IMR-90 (cell line): Measurements from ENCODE around the gene CTNNA2. TPM values are rescaled to one million over a fixed set of nuclear protein-coding genes. Genes with fewer than 3 reads are reported as not detected.

Experiments
- ATAC-seq: fragments of 200-7000 bp; cut with Tn5 transposase; 2 replicates; pipeline ENCODE4 v1.9.1; 2020; ENCODE audit warnings: low read depth, mild to moderate bottlenecking, moderate library complexity
- BruUV-seq: library from RNA; stranded (reverse); fragments of 400-500 nt; replicated peaks from 2 replicates; lab custom pipeline; 2021; lab: Mats Ljungman, UMichigan
- CTCF ChIA-PET: fragments of 300-600 bp; formaldehyde crosslinking; extraction: SDS; loops from one replicate; lab custom pipeline; 2021; ENCODE audit warnings: antibody characterized with exemption; lab: Yijun Ruan, JAX
- POLR2A ChIA-PET: fragments of 300-600 bp; sonication (Branson Sonifier 250); formaldehyde crosslinking; loops from one replicate; lab custom pipeline; 2022; ENCODE audit warnings: antibody characterized with exemption; ENCODE audit not compliant: unreplicated experiment; lab: Charles Lee
- DNase-seq: peaks from one replicate; pipeline ENCODE4 v3.0.0; 2013
- H2AFZ ChIP-seq: replicated peaks from 2 replicates; pipeline ENCODE3; 2013; ENCODE audit warnings: low read length, mild to moderate bottlenecking; ENCODE audit not compliant: poor library complexity
- H2AK5ac ChIP-seq: 2 replicates; pipeline ENCODE4 v1.6.1; 2013; ENCODE audit warnings: low read depth, low read length, inconsistent platforms
- H2AK9ac ChIP-seq: replicated peaks from 2 replicates; pipeline ENCODE3; 2013; ENCODE audit warnings: mild to moderate bottlenecking, low read depth, low read length, moderate library complexity; ENCODE audit not compliant: poor library complexity
- H2BK120ac ChIP-seq: 2 replicates; pipeline ENCODE4 v1.6.1; 2013; ENCODE audit warnings: low read depth, low read length, inconsistent platforms
- H2BK15ac ChIP-seq: 3 replicates; pipeline ENCODE4 v1.6.1; 2013; ENCODE audit warnings: low read depth, low read length, inconsistent platforms
- H2BK20ac ChIP-seq: 2 replicates; pipeline ENCODE4 v1.6.1; 2013; ENCODE audit warnings: low read depth, mild to moderate bottlenecking, inconsistent platforms, low read length, moderate library complexity
- H2BK5ac ChIP-seq: 2 replicates; pipeline ENCODE4 v1.6.1; 2013; ENCODE audit warnings: mild to moderate bottlenecking, low read depth, low read length, inconsistent platforms; ENCODE audit not compliant: poor library complexity, severe bottlenecking
- H3K14ac ChIP-seq: replicated peaks from 2 replicates; pipeline ENCODE4 v1.6.1; 2013; ENCODE audit warnings: low read depth, low read length, inconsistent platforms
- H3K18ac ChIP-seq: 2 replicates; pipeline ENCODE4 v1.6.1; 2013; ENCODE audit warnings: low read depth, low read length, control low read depth
- H3K23ac ChIP-seq: 2 replicates; pipeline ENCODE4 v1.6.1; 2013; ENCODE audit warnings: low read depth, low read length, inconsistent platforms
- H3K27ac ChIP-seq: 2 replicates; pipeline ENCODE4 v1.5.1; 2013; ENCODE audit warnings: mild to moderate bottlenecking, control low read depth, low read length; ENCODE audit not compliant: insufficient read depth
- H3K27me3 ChIP-seq: 2 replicates; pipeline ENCODE4 v1.6.1; 2013; ENCODE audit warnings: low read length; ENCODE audit not compliant: control insufficient read depth, insufficient read depth
- H3K36me3 ChIP-seq: 2 replicates; pipeline ENCODE4 v1.6.1; 2013; ENCODE audit warnings: low read length, mixed read lengths; ENCODE audit not compliant: control insufficient read depth, insufficient read depth
- H3K4ac ChIP-seq: 2 replicates; pipeline ENCODE4 v1.6.1; 2013; ENCODE audit warnings: low read depth, low read length, inconsistent platforms
- H3K4me1 ChIP-seq: 2 replicates; pipeline ENCODE4 v1.6.1; 2013; ENCODE audit warnings: low read length, mixed read lengths; ENCODE audit not compliant: control insufficient read depth, insufficient read depth
- H3K4me2 ChIP-seq: 2 replicates; pipeline ENCODE4 v1.6.1; 2013; ENCODE audit warnings: low read depth, mild to moderate bottlenecking, control low read depth, low read length, moderate library complexity
- H3K4me3 ChIP-seq: 2 replicates; pipeline ENCODE4 v1.5.1; 2013; ENCODE audit warnings: low read depth, mild to moderate bottlenecking, control low read depth, low read length, moderate library complexity; ENCODE audit not compliant: insufficient read depth
- H3K56ac ChIP-seq: 2 replicates; pipeline ENCODE4 v1.6.1; 2013; ENCODE audit warnings: low read length, inconsistent platforms; ENCODE audit not compliant: insufficient read depth; ENCODE audit errors: extremely low read depth
- H3K79me1 ChIP-seq, 2 experiments: 2 replicates each; pipeline ENCODE4 v1.6.1; 2013; ENCODE audit warnings: low read length in 2 of 2, inconsistent platforms in 1 of 2, low read depth in 1 of 2
- H3K9ac ChIP-seq: 2 replicates; pipeline ENCODE4 v1.6.1; 2013; ENCODE audit warnings: low read depth, low read length, control low read depth
- H3K9me1 ChIP-seq: 2 replicates; pipeline ENCODE4 v1.6.1; 2013; ENCODE audit warnings: low read length, inconsistent platforms; ENCODE audit not compliant: insufficient read depth
- H3K9me3 ChIP-seq: 2 replicates; pipeline ENCODE4 v1.6.1; 2013; ENCODE audit warnings: low read length; ENCODE audit not compliant: control insufficient read depth, insufficient read depth
- H4K20me1 ChIP-seq: 2 replicates; pipeline ENCODE4 v1.6.1; 2013; ENCODE audit warnings: low read length, inconsistent platforms; ENCODE audit not compliant: insufficient read depth
- H4K5ac ChIP-seq: 2 replicates; pipeline ENCODE4 v1.6.1; 2013; ENCODE audit warnings: mild to moderate bottlenecking, low read depth, low read length, control low read depth
- H4K8ac ChIP-seq, 2 experiments: 2 replicates each; pipeline ENCODE4 v1.6.1; 2013; ENCODE audit warnings: low read depth in 2 of 2, low read length in 2 of 2, control low read depth in 1 of 2, inconsistent platforms in 1 of 2
- H4K91ac ChIP-seq: 2 replicates; pipeline ENCODE4 v1.6.1; 2013; ENCODE audit warnings: low read depth, low read length, inconsistent platforms; ENCODE audit not compliant: insufficient read depth
- CEBPB ChIP-seq: IDR thresholded peaks from 2 replicates; pipeline ENCODE4 v1.6.1; 2012; ENCODE audit warnings: low read depth, low read length, improper control_type of control experiment
- CTCF ChIP-seq: conservative IDR thresholded peaks from 2 replicates; pipeline ENCODE4 v1.5.1; 2012; ENCODE audit warnings: mild to moderate bottlenecking, low read depth, low read length, improper control_type of control experiment
- WGBS, 2 experiments: methylation state at CpG; one replicate each; pipeline versions ENCODE4 v1.1.5 to v1.1.7; 2013; ENCODE audit warnings: missing lambda C conversion rate in 2 of 2; ENCODE audit not compliant: insufficient read length in 1 of 2; ENCODE audit errors: extremely low coverage in 2 of 2; 5-methylcytosine and 5-hydroxymethylcytosine counted together
- dilution Hi-C: fragments of 300-500 bp; cut with HindIII; formaldehyde crosslinking; loops from one replicate; pipeline ENCODE4 v1.14.3; 2018; ENCODE audit warnings: low sequenced_read_pairs; ENCODE audit not compliant: unreplicated experiment
- in situ Hi-C: fragments of 300-500 bp; cut with MboI; formaldehyde crosslinking; loops from 3 replicates; pipeline ENCODE4 v1.14.3; 2019; ENCODE audit warnings: low sequenced_read_pairs, inconsistent platforms, mixed read lengths
- intact Hi-C: fragments of 100-400 bp; cut with micrococcal nuclease; formaldehyde crosslinking; loops from 2 replicates; pipeline ENCODE4 v1.10.0; 2022
- polyA plus RNA-seq, 3 experiments: library from polyadenylated mRNA; depleted of rRNA; stranded (reverse); fragments of >200 nt; gene quantifications; 2 replicates each; pipeline ENCODE4 v1.2.3, GENCODE V29; 2012; ENCODE audit warnings: low replicate concordance in 1 of 3
- total RNA-seq: library from RNA; depleted of rRNA; stranded (reverse); fragments of >200 nt; gene quantifications from 2 replicates; pipeline ENCODE4 v1.2.3, GENCODE V29; 2012

The CTNNA2 gene
- total and polyA plus RNA-seq, 2 of the 4 experiments (the other 2 are of a cell fraction): not detected

GRCh38 chr2:79994161-79994560 lies 481.3 kb downstream of the CTNNA2 start:
- in situ Hi-C loops: no loop called here
- POLR2A ChIA-PET: no interaction called here
- BruUV-seq: no TSS peak

More at GRCh38 chr2:79994161-79994560, 481.3 kb downstream of the CTNNA2 start:
- TF ChIP-seq CEBPB (peak; percentile 86), CTCF (no peak)
- peak overlapping the region; percentile 64; the same call in 1 of the 2 replicates for H4K5ac ChIP-seq
- CTCF ChIA-PET: interaction anchor here (0.6 to 1.4 kb wide), 4 partner anchors 10 to 210 kb away, joined by 3 to 4 read pairs (median 4); no protein-coding TSS in a partner anchor
- no peak overlapping the region for H2BK5ac ChIP-seq
- H2BK15ac ChIP-seq: no peak overlapping the region
- dilution Hi-C loops: no loop called here
- no peak overlapping the region for H3K27ac ChIP-seq
- no peak overlapping the region for H3K23ac ChIP-seq
- no peak overlapping the region for H3K4me3 ChIP-seq
- WGBS, 2 experiments: no CpG with 5 or more reads among the region's 5 CpGs
- intact Hi-C loops: no loop called here
- H3K9ac ChIP-seq: no peak overlapping the region
- no peaks in the 10 kb centered on the region for H3K79me1 ChIP-seq
- H4K8ac ChIP-seq: no peak overlapping the region
- H2AFZ ChIP-seq: no peak overlapping the region
- H2BK20ac ChIP-seq: no peak overlapping the region
- H3K14ac ChIP-seq: no peak overlapping the region
- H4K20me1 ChIP-seq: no peaks in the 10 kb centered on the region
- H3K18ac ChIP-seq: peak overlapping the region; percentile 70; the same call in 1 of the 2 replicates
- H2BK120ac ChIP-seq: no peak overlapping the region
- peak overlapping the region; percentile 13; the same call in 1 of the 2 replicates for H4K91ac ChIP-seq
- H3K36me3 ChIP-seq: no peaks in the 10 kb centered on the region
- DNase-seq: peak; percentile 13
- no peak overlapping the region for H3K4ac ChIP-seq
- no peaks in the 10 kb centered on the region for H3K9me3 ChIP-seq
- no peak overlapping the region for H3K56ac ChIP-seq
- no peak overlapping the region for H2AK9ac ChIP-seq
- no peaks in the 10 kb centered on the region for H3K27me3 ChIP-seq
- no peak overlapping the region for H3K4me2 ChIP-seq
- ATAC-seq: no peak
- no peak overlapping the region for H2AK5ac ChIP-seq
- no peaks in the 10 kb centered on the region for H3K9me1 ChIP-seq
- H3K4me1 ChIP-seq: peaks cover 8% of the 10 kb centered on the region
